Measurements from ENCODE around the gene SELPLG.
"Not testable (repeated sequence)": the region's sequence is repeated elsewhere in the genome, so short reads cannot be mapped to it uniquely, and the experiment has no call there.

The SELPLG gene
- 160 to 370 (median 317) reads per million in 4 experiments for total RNA-seq

- DNase-seq = peak; percentile 65
Observed at GRCh38 chr12:108633534-108634248, at the start of gene SELPLG. SELPLG (minus strand) TSS chr12:108633894; CDS start chr12:108624307, 9,587 bp downstream.

- no peak for DNase-seq
Observed at GRCh38 chr12:108681317-108681716, 47.6 kb upstream of the SELPLG start.

GRCh38 chr12:108679106-108679681 lies 45.5 kb upstream of the SELPLG start:
- DNase-seq = no peak

GRCh38 chr12:108678104-108678730 lies 44.5 kb upstream of the SELPLG start:
- no peak for DNase-seq

- DNase-seq = no peak
Observed at GRCh38 chr12:108677381-108677780, 43.7 kb upstream of the SELPLG start.

GRCh38 chr12:108676707-108677106 lies 43.0 kb upstream of the SELPLG start:
- no peak for DNase-seq

GRCh38 chr12:108675792-108676191 lies 42.1 kb upstream of the SELPLG start:
- no peak for DNase-seq

GRCh38 chr12:108672054-108672453 lies 38.4 kb upstream of the SELPLG start:
- no peak for DNase-seq

GRCh38 chr12:108671110-108671509 lies 37.4 kb upstream of the SELPLG start:
- no peak for DNase-seq

GRCh38 chr12:108670066-108670631 lies 36.5 kb upstream of the SELPLG start:
- no peak for DNase-seq

GRCh38 chr12:108668542-108668941 lies 34.8 kb upstream of the SELPLG start:
- no peak for DNase-seq

GRCh38 chr12:108668063-108668462 lies 34.4 kb upstream of the SELPLG start:
- DNase-seq = no peak

GRCh38 chr12:108667349-108667748 lies 33.7 kb upstream of the SELPLG start:
- no peak for DNase-seq

- DNase-seq = no peak
Observed at GRCh38 chr12:108666401-108666881, 32.7 kb upstream of the SELPLG start.

- no peak for DNase-seq
Observed at GRCh38 chr12:108665608-108666202, 32.0 kb upstream of the SELPLG start.

GRCh38 chr12:108664338-108665258 lies 30.9 kb upstream of the SELPLG start:
- DNase-seq = peak; percentile 67

- DNase-seq = no peak
Observed at GRCh38 chr12:108663324-108664015, 29.8 kb upstream of the SELPLG start.

- DNase-seq = not testable (repeated sequence)
Observed at GRCh38 chr12:108658115-108658514, 24.4 kb upstream of the SELPLG start.

GRCh38 chr12:108657130-108657745 lies 23.5 kb upstream of the SELPLG start:
- DNase-seq = no peak

- DNase-seq = not testable (repeated sequence)
Observed at GRCh38 chr12:108656247-108656646, 22.6 kb upstream of the SELPLG start.

- not testable (repeated sequence) for DNase-seq
Observed at GRCh38 chr12:108655812-108656175, 22.1 kb upstream of the SELPLG start.

Measured in effector CD8-positive, alpha-beta T cell (primary cell).